Right lobe of liver (tissue), 6 donors: ENCODE data around the gene SDK1. TPM values are rescaled to one million over a fixed set of nuclear protein-coding genes. Genes with fewer than 3 reads are reported as not detected.

Source experiments
- ATAC-seq, 4 donors: fragments of 200-7000 bp; cut with Tn5 transposase; one replicate each; pipeline ENCODE4 v1.9.1; 2020; ENCODE audit warnings: mild to moderate bottlenecking in 4 of 4, moderate library complexity in 4 of 4
- DNase-seq, 3 donors: peaks; one replicate each; pipeline ENCODE4 v3.0.0-alpha.2; 2020
- H3K27ac ChIP-seq, 3 donors: fragments of 200-600 bp; one replicate each; pipeline ENCODE4 v1.8.0; 2022
- H3K27me3 ChIP-seq, 2 donors: fragments of 200-600 bp; one replicate each; pipeline ENCODE4 v1.8.0; 2022
- H3K36me3 ChIP-seq, 4 donors: fragments of 200-600 bp; sonication (generic) in 1 of 4; one replicate each; pipeline versions ENCODE4 v1.5.1 to v1.8.0; 2017 to 2022; ENCODE audit warnings: control low read depth in 1 of 4
- H3K4me1 ChIP-seq, 4 donors: fragments of 200-600 bp; sonication (generic) in 1 of 4; one replicate each; pipeline versions ENCODE4 v1.5.1 to v1.8.0; 2017 to 2022; ENCODE audit warnings: control low read depth in 1 of 4
- H3K4me3 ChIP-seq, 3 donors: fragments of 200-600 bp; one replicate each; pipeline ENCODE4 v1.8.0; 2022
- H3K9me3 ChIP-seq, 4 donors: fragments of 200-600 bp; sonication (generic) in 1 of 4; one replicate each; pipeline versions ENCODE4 v1.5.1 to v1.8.0; 2017 to 2022; ENCODE audit warnings: control low read depth in 1 of 4
- POLR2A ChIP-seq: fragments of 450-650 bp; IDR thresholded peaks from one replicate; pipeline ENCODE4 v1.6.1; 2017; ENCODE audit warnings: antibody characterized with exemption, mild to moderate bottlenecking
- WGBS: methylation state at CpG from one replicate; pipeline ENCODE4 v1.1.6; 2018; ENCODE audit warnings: low coverage, low lambda C conversion rate; ENCODE audit not compliant: insufficient coverage; ENCODE audit errors: missing lambda C conversion rate; 5-methylcytosine and 5-hydroxymethylcytosine counted together
- intact Hi-C, 2 donors: fragments of 100-400 bp; cut with DNase I; formaldehyde crosslinking; loops; one replicate each; pipeline versions ENCODE4 v1.11.2 to v1.14.1; 2022
- total RNA-seq, 6 experiments: library from RNA; depleted of rRNA in 2 of 6; stranded (reverse); fragments of >200 nt in 2 of 6; fragmentation: NEBNext Ultra II Directional in 3 of 6; extraction: Animal tissue kit (Norgen Biotek cat#: 25700) in 3 of 6; gene quantifications; one replicate each; pipeline versions ENCODE4 v1.1.0 to v1.2.4, GENCODE V29; 2016 to 2023
- TF ChIP-seq, protein P1 (sequence below), 4 donors: fragments of 200-600 bp in 3 of 4; fragments of 450-650 bp in 1 of 4; IDR thresholded peaks; one replicate each; pipeline versions ENCODE4 v1.5.1 to v1.8.0; 2016 to 2022; ENCODE audit warnings: antibody characterized with exemption in 4 of 4, mild to moderate bottlenecking in 2 of 4
- donor health status: DM: no; HTN: yes; CAD: no.
- donor health status: DM: no; HTN: no; CAD: no.
- donor health status: DM: no; HTN: no; CAD: no.
- donor health status: DM: no; HTN: yes; CAD: no.
- donor health status: DM: no; HTN: yes; CAD: no.

The SDK1 gene
- total RNA-seq, 6 experiments from 2014 or later, result 0.07 to 1.4 (median 0.65) TPM

DNA sequence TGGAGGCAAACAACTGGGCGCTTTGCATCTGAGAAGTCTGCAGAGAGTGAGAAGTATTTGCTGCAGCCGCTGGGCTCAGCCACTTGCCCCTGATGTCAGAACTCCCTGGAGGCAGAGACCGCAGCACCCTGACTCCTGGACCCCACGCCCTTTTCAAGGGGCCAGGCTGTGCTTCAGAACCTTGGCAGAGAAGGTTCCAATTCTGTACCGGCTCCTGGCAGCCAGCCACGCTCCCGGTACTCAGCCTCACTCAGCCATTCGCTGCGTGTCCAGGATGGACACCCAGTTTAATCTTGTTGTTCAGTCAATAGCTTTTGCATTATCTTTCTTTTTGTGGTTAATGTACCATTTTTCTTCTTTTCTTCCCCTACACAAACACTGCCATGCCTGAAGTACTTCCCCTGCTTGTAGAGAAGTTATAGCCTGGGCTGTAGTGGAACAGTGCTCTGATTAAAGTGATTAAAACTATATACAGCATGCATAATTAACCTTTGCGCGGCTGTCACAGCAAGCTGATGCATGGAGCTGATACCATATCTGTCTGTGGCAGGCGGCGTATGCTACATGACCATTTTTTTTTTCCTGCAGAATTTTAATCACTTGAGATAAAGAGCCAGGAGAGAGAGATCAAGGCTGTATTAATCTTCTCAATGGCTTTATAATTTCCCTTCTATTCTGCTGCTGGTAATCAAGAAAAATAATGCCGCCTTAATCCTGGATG lies 578.5 kb downstream of the SDK1 start:
- 42% methylated on average over 9 of the region's 14 CpGs for WGBS
- H3K27me3 ChIP-seq, result no peaks in the 10 kb centered on the region
- H3K4me3 ChIP-seq, result no peak overlapping the region
- no peak overlapping the region for H3K27ac ChIP-seq
- DNase-seq (no peak), ATAC-seq (no peak)
- no peaks in the 10 kb centered on the region for H3K4me1 ChIP-seq
- no peaks in the 10 kb centered on the region for H3K36me3 ChIP-seq
- TF ChIP-seq, protein P1, sequence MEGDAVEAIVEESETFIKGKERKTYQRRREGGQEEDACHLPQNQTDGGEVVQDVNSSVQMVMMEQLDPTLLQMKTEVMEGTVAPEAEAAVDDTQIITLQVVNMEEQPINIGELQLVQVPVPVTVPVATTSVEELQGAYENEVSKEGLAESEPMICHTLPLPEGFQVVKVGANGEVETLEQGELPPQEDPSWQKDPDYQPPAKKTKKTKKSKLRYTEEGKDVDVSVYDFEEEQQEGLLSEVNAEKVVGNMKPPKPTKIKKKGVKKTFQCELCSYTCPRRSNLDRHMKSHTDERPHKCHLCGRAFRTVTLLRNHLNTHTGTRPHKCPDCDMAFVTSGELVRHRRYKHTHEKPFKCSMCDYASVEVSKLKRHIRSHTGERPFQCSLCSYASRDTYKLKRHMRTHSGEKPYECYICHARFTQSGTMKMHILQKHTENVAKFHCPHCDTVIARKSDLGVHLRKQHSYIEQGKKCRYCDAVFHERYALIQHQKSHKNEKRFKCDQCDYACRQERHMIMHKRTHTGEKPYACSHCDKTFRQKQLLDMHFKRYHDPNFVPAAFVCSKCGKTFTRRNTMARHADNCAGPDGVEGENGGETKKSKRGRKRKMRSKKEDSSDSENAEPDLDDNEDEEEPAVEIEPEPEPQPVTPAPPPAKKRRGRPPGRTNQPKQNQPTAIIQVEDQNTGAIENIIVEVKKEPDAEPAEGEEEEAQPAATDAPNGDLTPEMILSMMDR (IDR thresholded peaks at IDR 0.05), result no peak
- no peak for TF ChIP-seq POLR2A
- no peaks in the 10 kb centered on the region for H3K9me3 ChIP-seq
- intact Hi-C loops, result no loop called here

GRCh38 chr7:3880228-3880987 lies 579.4 kb downstream of the SDK1 start:
- WGBS, result 71% methylated on average over 26 of the region's 26 CpGs
- DNase-seq (no peak), ATAC-seq (no peak)
- Histone ChIP-seq H3K27me3 (no peaks in the 10 kb centered on the region), H3K4me3 (no peak overlapping the region), H3K9me3 (no peaks in the 10 kb centered on the region), H3K27ac (no peak overlapping the region), H3K4me1 (no peaks in the 10 kb centered on the region), H3K36me3 (no peaks in the 10 kb centered on the region)
- no peak for TF ChIP-seq POLR2A
- TF ChIP-seq, protein P1 (IDR thresholded peaks at IDR 0.05), result no peak
- intact Hi-C loops, result no loop called here

GRCh38 chr7:3882782-3883181 lies 581.7 kb downstream of the SDK1 start:
- no peaks in the 10 kb centered on the region for H3K36me3 ChIP-seq
- no peak for DNase-seq
- no peak overlapping the region for H3K4me3 ChIP-seq
- 70% methylated on average over 5 of the region's 5 CpGs for WGBS
- intact Hi-C loops, result no loop called here
- no peaks in the 10 kb centered on the region for H3K9me3 ChIP-seq
- TF ChIP-seq, protein P1 (IDR thresholded peaks at IDR 0.05), result no peak
- TF ChIP-seq POLR2A, result no peak
- no peak for ATAC-seq
- H3K4me1 ChIP-seq, result no peaks in the 10 kb centered on the region
- no peak overlapping the region for H3K27ac ChIP-seq
- H3K27me3 ChIP-seq, result no peaks in the 10 kb centered on the region

- Histone ChIP-seq H3K36me3 (no peaks in the 10 kb centered on the region), H3K27ac (no peak overlapping the region), H3K4me1 (no peaks in the 10 kb centered on the region), H3K9me3 (no peaks in the 10 kb centered on the region), H3K27me3 (no peaks in the 10 kb centered on the region), H3K4me3 (no peak overlapping the region)
- TF ChIP-seq, protein P1 (IDR thresholded peaks at IDR 0.05), result no peak
- no peak for TF ChIP-seq POLR2A
- ATAC-seq (no peak), DNase-seq (no peak)
- intact Hi-C loops, result no loop called here
- 56% methylated on average over 3 of the region's 6 CpGs for WGBS
These were observed 583.5 kb downstream of the SDK1 start for GRCh38 chr7:3884543-3884942.
